ENCODE measurements around the gene ATG9B.

ATG9B gene

DNA sequence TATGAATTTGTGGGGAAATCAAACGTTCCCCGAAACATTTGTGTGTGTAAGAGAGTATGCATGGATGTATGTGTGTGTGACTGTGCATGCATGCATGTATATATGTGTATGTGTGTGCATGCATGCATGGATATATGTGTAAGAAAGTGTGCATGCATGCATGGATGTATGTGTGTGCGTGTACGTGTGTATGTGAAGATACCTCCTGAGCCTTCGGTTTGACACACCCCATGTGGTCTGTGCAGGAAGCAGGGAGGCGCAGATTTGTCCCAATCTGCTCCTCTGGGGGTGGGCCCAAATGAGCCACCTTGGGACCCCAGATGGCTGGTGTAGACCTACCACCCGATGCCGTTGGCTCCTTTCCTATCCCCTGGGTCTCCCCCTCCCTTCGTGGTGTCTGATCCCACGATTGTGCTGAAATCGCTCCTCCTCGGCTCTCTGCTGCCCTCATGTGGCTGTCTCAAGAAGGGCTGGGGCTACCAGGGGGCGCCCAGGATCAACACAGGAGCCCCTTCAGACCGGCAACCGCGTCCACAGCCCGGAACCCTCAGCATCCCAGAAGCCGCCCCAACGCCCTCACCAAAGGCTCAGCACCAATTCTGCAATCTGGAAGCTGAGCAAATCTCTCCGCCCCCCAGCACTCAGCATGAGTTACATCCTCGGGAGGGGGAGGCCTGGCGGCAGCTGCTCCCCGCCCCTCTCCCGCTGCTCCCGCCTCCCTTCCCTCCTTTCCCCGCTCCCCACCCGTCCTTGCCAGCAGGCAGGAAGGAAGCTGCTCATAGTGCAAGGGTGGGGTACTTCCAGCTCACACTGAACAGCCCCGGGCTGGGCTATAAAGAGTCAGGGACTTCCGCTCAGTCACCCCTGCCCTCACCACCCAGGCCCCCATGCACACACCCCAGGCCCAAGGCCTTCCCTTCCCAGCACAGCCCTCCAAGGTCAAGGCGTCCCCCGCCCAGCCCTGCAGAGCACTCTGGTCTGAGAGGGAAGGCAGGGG, 35.8 kb downstream of the ATG9B start:
- peaks cover 0 to 22% (median 9%) of the 10 kb centered on the region in 5 experiments for H3K27me3 ChIP-seq (replicated peaks in 2 of 5; ENCODE audit: control insufficient read depth in 4 of 5, insufficient read depth in 5 of 5, low read length in 4 of 5)
- H3K4me3 ChIP-seq (ENCODE audit: control insufficient read depth in 1 of 7, extremely low read depth in 1 of 7, insufficient read depth in 4 of 7, low read depth in 2 of 7, low read length in 6 of 7) = no peak overlapping the region
- H3K27ac ChIP-seq (ENCODE audit: insufficient read depth in 1 of 2, low read depth in 1 of 2, low read length in 2 of 2, poor library complexity in 1 of 2, severe bottlenecking in 2 of 2) = no peak overlapping the region
- peaks cover 0 to 23% (median 15%) of the 10 kb centered on the region in 4 experiments for H3K4me1 ChIP-seq (ENCODE audit: control extremely low read depth in 1 of 4, control insufficient read depth in 4 of 4, insufficient read depth in 4 of 4, low read length in 3 of 4)
- ChIA-PET POLR2A (no interaction called here), CTCF (interaction anchor here (0.8 to 7.4 kb wide), 18 partner anchors 8 to 209 kb away, joined by 3 to 101 read pairs (median 4); partner anchors contain the start of gene ATG9B)
- WGBS (ENCODE audit: insufficient coverage) = 6% methylated on average over 24 of the region's 31 CpGs
- H3K9me3 ChIP-seq (ENCODE audit: control extremely low read depth in 1 of 5, control insufficient read depth in 4 of 5, insufficient read depth in 2 of 5, low read depth in 1 of 5, low read length in 4 of 5) = peaks cover 0 to 17% (median 14%) of the 10 kb centered on the region in 5 experiments
- DNase-seq = peak; percentile 67 to 82 (median 78)
- H3K36me3 ChIP-seq (ENCODE audit: control insufficient read depth in 4 of 4, insufficient read depth in 4 of 4, low read length in 3 of 4) = no peaks in the 10 kb centered on the region

DNA sequence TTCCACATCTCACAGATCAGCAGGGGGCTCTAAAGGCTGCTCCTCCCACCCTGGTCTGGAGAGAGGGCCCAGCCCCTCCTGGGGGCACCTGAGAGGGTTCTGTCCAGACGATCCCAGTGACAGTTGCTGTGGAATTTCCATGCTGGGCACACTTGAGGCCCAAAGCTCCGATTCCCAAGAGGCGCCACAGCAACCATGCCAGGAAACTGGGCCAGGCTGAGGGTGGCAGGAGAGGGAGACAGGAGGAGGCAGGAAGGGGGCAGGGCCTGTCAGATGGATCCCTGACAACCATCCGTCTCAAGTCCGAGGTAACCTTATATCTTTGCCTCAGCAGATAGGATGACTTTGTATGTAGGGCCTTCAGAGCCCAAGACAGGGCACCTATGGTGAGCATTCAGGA, 37.7 kb downstream of the ATG9B start:
- WGBS (ENCODE audit: insufficient coverage) = 71% methylated on average over 5 of the region's 5 CpGs
- peaks cover 0 to 15% (median 12%) of the 10 kb centered on the region in 4 experiments for H3K4me1 ChIP-seq (ENCODE audit: control extremely low read depth in 1 of 4, control insufficient read depth in 4 of 4, insufficient read depth in 4 of 4, low read length in 3 of 4)
- POLR2A ChIA-PET = no interaction called here
- CTCF ChIA-PET = interaction anchor here (1.0 to 9.6 kb wide), 14 partner anchors 7 to 126 kb away, joined by 3 to 215 read pairs (median 4); no protein-coding TSS in a partner anchor
- H3K27ac ChIP-seq (ENCODE audit: insufficient read depth in 1 of 2, low read depth in 1 of 2, low read length in 2 of 2, poor library complexity in 1 of 2, severe bottlenecking in 2 of 2) = no peak overlapping the region
- H3K36me3 ChIP-seq (ENCODE audit: control insufficient read depth in 4 of 4, insufficient read depth in 4 of 4, low read length in 3 of 4) = no peaks in the 10 kb centered on the region
- H3K27me3 ChIP-seq (replicated peaks in 2 of 5; ENCODE audit: control insufficient read depth in 4 of 5, insufficient read depth in 5 of 5, low read length in 4 of 5) = peaks cover 0 to 40% (median 9%) of the 10 kb centered on the region in 5 experiments
- peaks cover 0 to 17% (median 14%) of the 10 kb centered on the region in 5 experiments for H3K9me3 ChIP-seq (ENCODE audit: control extremely low read depth in 1 of 5, control insufficient read depth in 4 of 5, insufficient read depth in 2 of 5, low read depth in 1 of 5, low read length in 4 of 5)
- no peak overlapping the region for H3K4me3 ChIP-seq (ENCODE audit: control insufficient read depth in 1 of 7, extremely low read depth in 1 of 7, insufficient read depth in 4 of 7, low read depth in 2 of 7, low read length in 6 of 7)
- no peak for DNase-seq

DNA sequence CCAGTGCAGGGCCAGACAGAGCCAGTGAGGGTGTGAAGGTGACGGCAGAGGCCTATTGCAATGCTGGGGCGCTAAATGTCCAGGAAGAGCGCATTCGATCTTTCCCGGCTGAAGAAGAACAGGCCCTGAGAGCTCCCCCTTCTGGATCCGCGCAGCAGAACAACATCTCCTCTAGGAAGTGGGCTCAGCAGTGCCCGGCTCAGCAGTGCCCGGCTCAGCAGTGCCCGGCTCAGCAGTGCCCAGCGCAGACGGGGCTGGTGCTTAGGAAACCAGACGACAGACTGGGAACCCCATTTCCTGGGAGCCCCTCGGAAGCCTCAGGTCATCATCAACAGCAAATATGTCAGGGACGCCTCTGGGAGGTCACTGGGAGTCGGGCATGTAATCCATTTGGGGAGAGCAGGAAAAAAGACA, 38.2 kb downstream of the ATG9B start:
- Histone ChIP-seq H3K4me1 (ENCODE audit: control extremely low read depth in 1 of 4, control insufficient read depth in 4 of 4, insufficient read depth in 4 of 4, low read length in 3 of 4) (peaks cover 0 to 15% (median 12%) of the 10 kb centered on the region in 4 experiments), H3K9me3 (ENCODE audit: control extremely low read depth in 1 of 5, control insufficient read depth in 4 of 5, insufficient read depth in 2 of 5, low read depth in 1 of 5, low read length in 4 of 5) (peaks cover 0 to 14% (median 13%) of the 10 kb centered on the region in 5 experiments), H3K4me3 (ENCODE audit: control insufficient read depth in 1 of 7, extremely low read depth in 1 of 7, insufficient read depth in 4 of 7, low read depth in 2 of 7, low read length in 6 of 7) (no peak overlapping the region), H3K27me3 (replicated peaks in 2 of 5; ENCODE audit: control insufficient read depth in 4 of 5, insufficient read depth in 5 of 5, low read length in 4 of 5) (peaks cover 0 to 45% (median 10%) of the 10 kb centered on the region in 5 experiments), H3K27ac (ENCODE audit: insufficient read depth in 1 of 2, low read depth in 1 of 2, low read length in 2 of 2, poor library complexity in 1 of 2, severe bottlenecking in 2 of 2) (no peak overlapping the region), H3K36me3 (ENCODE audit: control insufficient read depth in 4 of 4, insufficient read depth in 4 of 4, low read length in 3 of 4) (no peaks in the 10 kb centered on the region)
- WGBS (ENCODE audit: insufficient coverage) = 9% methylated on average over 16 of the region's 16 CpGs
- DNase-seq = peak in 2 of 3 donors; percentile 56 to 67
- ChIA-PET CTCF (interaction anchor here (1.0 to 9.6 kb wide), 19 partner anchors 8 to 206 kb away, joined by 3 to 215 read pairs (median 4); no protein-coding TSS in a partner anchor), POLR2A (interaction anchor here (0.6 kb wide), 1 partner anchor 433 kb away, joined by 3 read pairs; no protein-coding TSS in a partner anchor)

DNA sequence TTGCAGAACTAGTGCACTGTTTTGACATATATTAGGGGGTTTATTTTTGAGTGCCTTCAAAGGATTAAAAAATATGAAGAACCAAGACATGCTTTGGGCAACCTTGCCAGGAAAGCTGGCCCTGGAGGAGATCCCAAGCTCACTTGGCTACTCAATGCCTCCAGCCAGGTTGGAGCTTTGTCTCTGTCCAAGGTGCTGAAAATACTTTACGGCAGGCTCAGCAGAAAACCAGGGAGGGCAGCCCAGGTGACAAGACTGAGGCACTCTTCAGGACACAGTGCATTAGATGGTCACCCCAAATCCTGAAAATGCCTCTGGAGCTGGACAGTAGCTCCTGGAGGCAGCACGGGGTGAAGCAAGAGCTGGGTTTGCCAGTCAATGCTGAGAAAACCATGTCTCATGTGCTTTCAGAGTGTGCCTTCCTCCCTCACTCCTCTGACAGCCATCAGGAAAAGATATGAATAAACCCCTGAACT, 40.4 kb downstream of the ATG9B start:
- H3K9me3 ChIP-seq (ENCODE audit: control extremely low read depth in 1 of 5, control insufficient read depth in 4 of 5, insufficient read depth in 2 of 5, low read depth in 1 of 5, low read length in 4 of 5) = no peaks in the 10 kb centered on the region
- peaks cover 0 to 17% (median 12%) of the 10 kb centered on the region in 4 experiments for H3K4me1 ChIP-seq (ENCODE audit: control extremely low read depth in 1 of 4, control insufficient read depth in 4 of 4, insufficient read depth in 4 of 4, low read length in 3 of 4)
- no peak overlapping the region for H3K4me3 ChIP-seq (ENCODE audit: control insufficient read depth in 1 of 7, extremely low read depth in 1 of 7, insufficient read depth in 4 of 7, low read depth in 2 of 7, low read length in 6 of 7)
- WGBS (ENCODE audit: insufficient coverage) = 9% methylated on average over 2 of the region's 2 CpGs
- ChIA-PET CTCF (interaction anchor here (0.8 to 9.6 kb wide), 17 partner anchors 8 to 207 kb away, joined by 3 to 215 read pairs (median 4); partner anchors contain the start of gene ABCB8), POLR2A (interaction anchor here (0.8 kb wide), 1 partner anchor 21 kb away, joined by 4 read pairs; no protein-coding TSS in a partner anchor)
- peak in 2 of 3 donors; percentile 56 to 62 for DNase-seq
- H3K36me3 ChIP-seq (ENCODE audit: control insufficient read depth in 4 of 4, insufficient read depth in 4 of 4, low read length in 3 of 4) = no peaks in the 10 kb centered on the region
- no peak overlapping the region for H3K27ac ChIP-seq (ENCODE audit: insufficient read depth in 1 of 2, low read depth in 1 of 2, low read length in 2 of 2, poor library complexity in 1 of 2, severe bottlenecking in 2 of 2)
- H3K27me3 ChIP-seq (replicated peaks in 2 of 5; ENCODE audit: control insufficient read depth in 4 of 5, insufficient read depth in 5 of 5, low read length in 4 of 5) = peaks cover 0 to 56% (median 24%) of the 10 kb centered on the region in 5 experiments

DNA sequence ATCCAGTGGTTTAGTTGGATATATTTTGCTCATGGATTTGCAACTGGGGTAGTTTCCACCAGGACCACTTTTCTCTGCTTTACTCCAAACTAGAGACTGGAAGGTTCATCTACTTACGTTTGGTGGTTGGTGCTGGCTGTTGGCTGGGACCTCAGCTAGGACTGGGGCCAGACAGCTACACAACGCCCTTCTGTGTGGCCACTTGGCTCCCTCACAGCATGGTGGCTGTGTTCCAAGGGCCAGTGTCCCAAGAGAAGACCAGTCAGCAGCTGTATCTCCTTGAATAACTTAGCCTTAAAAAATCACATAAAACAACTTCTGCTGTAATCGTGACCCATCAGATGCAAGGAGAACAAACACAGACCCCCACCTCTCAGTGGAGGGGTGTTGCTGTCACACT, 41.9 kb downstream of the ATG9B start:
- CTCF ChIA-PET = interaction anchor here (1.2 to 9.6 kb wide), 4 partner anchors 12 to 41 kb away, joined by 4 to 215 read pairs (median 24); no protein-coding TSS in a partner anchor
- Histone ChIP-seq H3K27ac (ENCODE audit: insufficient read depth in 1 of 2, low read depth in 1 of 2, low read length in 2 of 2, poor library complexity in 1 of 2, severe bottlenecking in 2 of 2) (no peak overlapping the region), H3K9me3 (ENCODE audit: control extremely low read depth in 1 of 5, control insufficient read depth in 4 of 5, insufficient read depth in 2 of 5, low read depth in 1 of 5, low read length in 4 of 5) (no peaks in the 10 kb centered on the region), H3K36me3 (ENCODE audit: control insufficient read depth in 4 of 4, insufficient read depth in 4 of 4, low read length in 3 of 4) (no peaks in the 10 kb centered on the region), H3K27me3 (replicated peaks in 2 of 5; ENCODE audit: control insufficient read depth in 4 of 5, insufficient read depth in 5 of 5, low read length in 4 of 5) (peaks cover 0 to 64% (median 30%) of the 10 kb centered on the region in 5 experiments), H3K4me3 (ENCODE audit: control insufficient read depth in 1 of 7, extremely low read depth in 1 of 7, insufficient read depth in 4 of 7, low read depth in 2 of 7, low read length in 6 of 7) (no peak overlapping the region), H3K4me1 (ENCODE audit: control extremely low read depth in 1 of 4, control insufficient read depth in 4 of 4, insufficient read depth in 4 of 4, low read length in 3 of 4) (peaks cover 0 to 18% (median 12%) of the 10 kb centered on the region in 4 experiments)
- WGBS (ENCODE audit: insufficient coverage) = 71% methylated on average over 3 of the region's 3 CpGs
- no peak for DNase-seq
- POLR2A ChIA-PET = no interaction called here

DNA sequence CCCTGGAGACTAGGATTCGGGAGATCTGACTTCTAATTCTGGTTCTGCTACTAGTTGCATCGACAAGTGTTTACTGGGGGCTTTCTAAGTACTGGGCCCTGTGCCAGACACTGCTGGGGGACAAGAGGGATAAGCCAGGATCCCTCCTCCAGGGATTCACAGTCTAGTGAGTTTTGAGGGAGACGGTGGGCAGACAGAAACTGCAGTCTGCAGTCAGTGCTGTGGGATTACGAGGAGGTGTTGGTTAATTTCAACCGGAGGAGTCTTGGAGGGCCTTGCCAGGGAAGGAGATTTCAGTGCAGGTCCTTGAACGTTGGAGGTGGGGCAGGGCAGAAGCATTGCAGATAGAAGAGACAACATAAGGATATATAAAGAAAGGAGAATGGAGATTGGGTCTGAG, 42.6 kb downstream of the ATG9B start:
- WGBS (ENCODE audit: insufficient coverage) = 84% methylated on average over 5 of the region's 6 CpGs
- DNase-seq = no peak
- no peak overlapping the region for H3K27ac ChIP-seq (ENCODE audit: insufficient read depth in 1 of 2, low read depth in 1 of 2, low read length in 2 of 2, poor library complexity in 1 of 2, severe bottlenecking in 2 of 2)
- peaks cover 0 to 69% (median 36%) of the 10 kb centered on the region in 5 experiments for H3K27me3 ChIP-seq (replicated peaks in 2 of 5; ENCODE audit: control insufficient read depth in 4 of 5, insufficient read depth in 5 of 5, low read length in 4 of 5)
- ChIA-PET POLR2A (no interaction called here), CTCF (interaction anchor here (1.2 to 9.6 kb wide), 3 partner anchors 13 to 41 kb away, joined by 4 to 215 read pairs (median 4); no protein-coding TSS in a partner anchor)
- no peak overlapping the region for H3K4me3 ChIP-seq (ENCODE audit: control insufficient read depth in 1 of 7, extremely low read depth in 1 of 7, insufficient read depth in 4 of 7, low read depth in 2 of 7, low read length in 6 of 7)
- peaks cover 0 to 22% (median 14%) of the 10 kb centered on the region in 4 experiments for H3K4me1 ChIP-seq (ENCODE audit: control extremely low read depth in 1 of 4, control insufficient read depth in 4 of 4, insufficient read depth in 4 of 4, low read length in 3 of 4)
- no peaks in the 10 kb centered on the region for H3K36me3 ChIP-seq (ENCODE audit: control insufficient read depth in 4 of 4, insufficient read depth in 4 of 4, low read length in 3 of 4)
- H3K9me3 ChIP-seq (ENCODE audit: control extremely low read depth in 1 of 5, control insufficient read depth in 4 of 5, insufficient read depth in 2 of 5, low read depth in 1 of 5, low read length in 4 of 5) = no peaks in the 10 kb centered on the region
